ENCODE data around the gene PLCXD1.
"Not testable (repeated sequence)": the region's sequence is repeated elsewhere in the genome, so short reads cannot be mapped to it uniquely, and the experiment has no call there.

The PLCXD1 gene

DNA sequence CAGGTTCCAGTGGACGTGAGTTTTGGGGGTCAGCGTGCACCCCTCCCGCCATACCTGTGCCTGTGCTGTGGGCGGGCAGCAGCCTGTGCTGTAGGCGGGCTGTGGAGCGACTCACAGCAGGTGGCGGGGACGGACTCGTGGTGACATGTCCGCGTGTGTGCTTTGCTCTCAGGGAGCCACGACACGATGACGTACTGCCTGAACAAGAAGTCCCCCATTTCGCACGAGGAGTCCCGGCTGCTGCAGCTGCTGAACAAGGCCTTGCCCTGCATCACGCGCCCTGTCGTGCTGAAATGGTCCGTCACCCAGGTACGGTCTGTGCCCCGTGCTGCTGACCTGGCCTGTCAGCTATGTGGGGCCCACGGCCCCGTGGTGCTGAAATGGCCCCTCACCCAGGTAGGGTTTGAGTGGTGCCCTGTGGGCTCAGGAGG, 7.4 kb downstream of the PLCXD1 start:
- intact Hi-C loops (cut with DNase I), result no loop called here

DNA sequence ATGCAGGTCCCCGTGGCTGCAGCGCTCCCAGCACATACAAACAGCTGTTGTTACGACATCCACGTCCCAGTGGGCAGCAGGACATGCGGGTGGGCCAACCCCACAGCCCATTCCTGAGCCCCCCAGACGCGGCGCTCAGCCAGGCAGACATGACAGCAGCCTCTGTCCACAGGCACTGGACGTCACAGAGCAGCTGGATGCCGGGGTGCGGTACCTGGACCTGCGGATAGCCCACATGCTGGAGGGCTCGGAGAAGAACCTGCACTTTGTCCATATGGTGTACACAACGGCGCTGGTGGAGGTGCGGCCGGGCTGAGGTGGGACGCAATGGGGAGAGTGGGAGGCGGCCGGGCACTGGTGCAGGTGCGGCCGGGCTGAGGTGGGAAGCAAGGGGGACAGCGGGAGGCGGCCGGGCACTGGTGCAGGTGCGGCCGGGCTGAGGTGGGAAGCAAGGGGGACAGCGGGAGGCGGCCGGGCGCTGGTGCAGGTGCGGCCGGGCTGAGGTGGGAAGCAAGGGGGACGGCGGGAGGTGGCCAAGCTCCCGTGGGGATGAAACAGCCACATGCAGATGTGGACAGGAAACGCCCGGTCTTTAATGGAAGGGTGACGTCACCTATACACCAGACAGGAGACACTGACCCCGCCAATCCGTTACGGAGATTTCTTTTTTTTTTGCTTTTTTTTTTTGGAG, 9.4 kb downstream of the PLCXD1 start:
- intact Hi-C loops (cut with DNase I), result no loop called here

More for the DNA sequence above, 7.4 kb downstream of the PLCXD1 start:
- peak in 6 of 10 donors; percentile 5 to 85 (median 47) for DNase-seq

DNA sequence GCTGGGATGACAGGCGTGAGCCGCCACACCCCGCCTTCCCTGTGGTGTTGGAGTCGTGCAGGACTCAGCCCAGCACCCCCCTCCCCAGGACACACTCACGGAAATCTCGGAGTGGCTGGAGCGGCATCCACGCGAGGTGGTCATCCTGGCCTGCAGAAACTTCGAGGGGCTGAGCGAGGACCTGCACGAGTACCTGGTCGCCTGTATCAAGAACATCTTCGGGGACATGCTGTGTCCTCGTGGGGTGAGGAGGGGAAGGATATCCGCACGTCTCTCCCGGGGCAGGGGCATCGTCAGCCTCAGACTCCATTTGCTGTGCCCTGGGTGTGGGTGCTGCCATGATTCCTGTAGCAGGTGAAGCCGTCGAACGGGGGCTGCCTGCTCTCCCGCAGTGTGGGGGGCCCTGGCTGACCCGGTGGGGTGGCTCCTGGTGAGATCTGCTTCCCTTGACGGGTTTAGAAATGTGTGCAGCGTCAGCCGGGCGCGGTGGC, 10.3 kb downstream of the PLCXD1 start:
- intact Hi-C loops (cut with DNase I), result no loop called here
- peak in 6 of 10 donors; percentile 4 to 68 (median 38) for DNase-seq

More for the DNA sequence above, 9.4 kb downstream of the PLCXD1 start:
- peak in 4 of 10 donors; percentile 22 to 73 (median 54) for DNase-seq

DNA sequence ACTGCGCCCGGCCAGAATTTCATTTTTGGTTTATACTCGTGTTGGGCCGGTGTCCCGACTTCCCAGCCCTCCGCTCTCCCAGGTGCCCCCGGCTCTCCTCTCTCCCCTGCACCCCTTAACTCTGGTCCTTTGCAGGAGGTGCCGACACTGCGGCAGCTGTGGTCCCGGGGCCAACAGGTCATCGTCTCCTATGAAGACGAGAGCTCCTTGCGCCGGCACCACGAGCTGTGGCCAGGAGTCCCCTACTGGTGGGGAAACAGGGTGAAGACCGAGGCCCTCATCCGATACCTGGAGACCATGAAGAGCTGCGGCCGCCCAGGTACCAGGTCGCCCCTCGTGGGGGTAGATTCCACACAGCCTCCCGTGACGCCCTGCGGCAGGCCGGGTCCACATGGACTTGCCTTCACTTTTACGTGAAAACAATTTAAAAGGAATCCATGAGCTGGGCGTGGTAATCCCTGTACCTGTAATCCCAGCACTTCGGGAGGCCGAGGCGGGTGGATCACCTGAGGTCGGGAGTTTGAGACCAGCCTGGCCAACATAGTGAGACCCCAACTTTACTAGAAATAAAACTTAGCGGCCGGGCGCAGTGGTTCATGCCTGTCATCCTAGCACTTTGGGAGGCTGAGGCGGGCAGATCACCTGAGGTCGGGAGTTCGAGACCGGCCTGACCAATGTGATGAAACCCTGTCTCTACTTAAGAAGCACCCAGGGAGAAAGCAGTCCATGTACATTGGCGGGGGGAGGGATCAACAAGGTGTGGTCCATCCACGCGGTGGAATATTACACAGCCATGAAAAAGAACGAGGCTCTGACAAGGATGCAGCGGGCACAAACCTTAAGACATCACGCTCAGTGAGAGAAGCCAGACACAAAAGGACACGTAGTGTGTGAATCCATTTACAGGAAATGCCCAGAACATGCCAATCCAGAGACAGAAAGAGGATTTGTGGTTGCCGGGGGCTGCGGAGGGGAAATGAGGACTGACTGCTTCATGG, 12.0 kb downstream of the PLCXD1 start:
- peak in 6 of 10 donors; percentile 1 to 67 (median 26) for DNase-seq
- intact Hi-C loops (cut with DNase I), result no loop called here

DNA sequence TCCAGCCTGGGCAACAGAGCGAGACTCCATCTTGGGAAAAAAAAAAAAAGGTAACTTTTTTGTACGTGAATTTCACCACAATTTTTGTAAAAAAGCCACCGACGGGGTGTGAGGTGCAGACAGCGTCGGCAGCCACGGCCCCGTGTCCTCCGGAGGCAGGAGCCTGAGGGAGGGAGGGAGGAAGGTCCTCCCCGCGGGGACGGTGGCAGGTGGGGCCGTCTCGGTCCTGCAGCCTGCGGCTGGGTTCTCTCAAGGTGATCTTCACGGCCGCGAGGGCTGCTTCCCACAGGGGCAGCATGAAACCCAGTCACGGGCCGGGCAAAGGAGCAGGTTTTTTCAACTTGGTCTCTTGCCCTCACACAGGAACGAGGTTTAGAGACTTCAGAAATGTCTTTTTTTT, 14.0 kb downstream of the PLCXD1 start:
- intact Hi-C loops (cut with DNase I), result no loop called here
- DNase-seq, result peak in 5 of 10 donors; percentile 4 to 59 (median 35)

DNA sequence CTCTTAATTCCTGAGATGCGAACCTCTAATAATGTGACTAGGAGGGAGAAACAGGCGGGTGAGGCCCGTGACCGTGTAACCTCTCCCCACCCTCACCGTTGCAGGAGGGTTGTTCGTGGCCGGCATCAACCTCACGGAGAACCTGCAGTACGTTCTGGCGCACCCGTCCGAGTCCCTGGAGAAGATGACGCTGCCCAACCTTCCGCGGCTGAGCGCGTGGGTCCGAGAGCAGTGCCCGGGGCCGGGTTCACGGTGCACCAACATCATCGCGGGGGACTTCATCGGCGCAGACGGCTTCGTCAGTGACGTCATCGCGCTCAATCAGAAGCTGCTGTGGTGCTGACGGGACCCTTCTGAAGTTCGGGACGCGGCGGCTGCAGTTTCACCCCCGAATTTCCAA, 17.8 kb downstream of the PLCXD1 start:
- DNase-seq, result peak in 5 of 10 donors; percentile 4 to 78 (median 60)
- intact Hi-C loops (cut with DNase I), result no loop called here

DNA sequence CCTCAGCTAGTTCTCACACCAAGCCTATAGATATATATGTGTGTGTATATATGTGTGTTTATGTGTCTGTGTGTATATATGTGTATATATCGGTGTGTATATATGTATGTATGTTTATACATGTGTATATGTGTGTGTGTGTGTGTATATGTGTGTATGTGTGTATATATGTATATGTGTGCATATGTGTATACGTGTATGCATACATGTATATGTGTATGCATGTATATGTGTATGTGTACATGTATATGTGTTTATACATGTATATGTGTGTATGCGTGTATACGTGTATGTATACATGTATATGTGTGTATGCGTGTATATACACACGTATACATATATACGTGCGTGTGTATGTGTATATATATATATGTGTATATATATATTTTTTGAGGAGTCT, 19.2 kb downstream of the PLCXD1 start:
- DNase-seq, result peak in 1 of 10 donors; percentile 20
- intact Hi-C loops (cut with DNase I), result no loop called here

DNA sequence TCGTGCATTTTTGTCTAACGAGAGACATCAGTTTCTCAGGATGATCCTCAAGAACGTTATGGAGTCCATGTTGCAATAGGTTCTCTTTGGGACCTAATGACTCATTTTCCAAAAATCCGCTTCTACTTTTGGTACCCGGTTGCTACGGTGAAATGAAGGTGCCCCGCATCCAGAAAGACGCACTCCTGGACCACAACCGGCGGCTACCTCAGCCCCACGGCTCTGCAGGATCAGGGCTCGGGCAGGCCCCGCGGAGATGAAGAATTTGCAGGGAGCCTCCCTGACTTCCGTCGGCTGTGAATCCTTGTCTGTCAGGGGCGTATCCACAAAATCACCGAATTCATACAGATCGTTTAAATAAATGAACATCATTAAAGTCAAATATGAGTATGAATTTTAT, 21.8 kb downstream of the PLCXD1 start:
- peak in 4 of 10 donors; percentile 5 to 68 (median 25) for DNase-seq
- intact Hi-C loops (cut with DNase I), result no loop called here

DNA sequence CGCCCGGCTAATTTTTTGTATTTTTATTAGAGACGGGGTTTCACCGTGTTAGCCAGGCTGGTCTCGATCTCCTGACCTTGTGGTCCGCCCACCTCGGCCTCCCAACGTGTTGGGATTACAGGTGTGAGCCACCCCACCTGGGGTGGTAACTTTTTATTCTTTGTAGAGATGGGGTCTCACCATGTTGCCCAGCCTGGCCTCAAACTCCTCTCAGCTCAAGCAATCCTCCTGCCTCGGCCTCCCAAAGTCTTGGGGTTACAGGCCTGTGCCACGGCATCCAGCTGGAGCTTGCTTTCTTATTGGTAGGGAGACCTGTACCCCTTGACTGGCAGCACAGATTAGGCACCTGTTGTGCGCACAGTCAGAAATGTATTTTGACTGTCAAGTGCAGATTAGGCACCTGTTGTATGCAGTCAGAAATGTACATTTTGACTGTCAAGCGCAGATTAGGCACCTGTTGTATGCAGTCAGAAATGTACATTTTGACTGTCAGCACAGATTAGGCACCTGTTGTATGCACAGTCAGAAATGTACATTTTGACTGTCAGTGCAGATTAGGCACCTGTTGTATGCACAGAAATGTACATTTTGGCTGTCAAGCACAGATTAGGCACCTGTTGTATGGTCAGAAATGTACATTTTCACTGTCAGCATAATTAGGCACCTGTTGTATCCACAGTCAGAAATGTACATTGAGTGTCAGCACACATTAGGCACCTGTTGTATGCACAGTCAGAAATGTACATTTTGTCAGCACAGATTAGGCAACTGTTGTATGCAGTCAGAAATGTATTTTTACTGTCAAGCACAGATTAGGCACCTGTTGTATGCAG, 24.8 kb downstream of the PLCXD1 start:
- intact Hi-C loops (cut with DNase I), result not testable (repeated sequence)
- DNase-seq, result peak in 4 of 10 donors; percentile 1 to 30 (median 12)

DNA sequence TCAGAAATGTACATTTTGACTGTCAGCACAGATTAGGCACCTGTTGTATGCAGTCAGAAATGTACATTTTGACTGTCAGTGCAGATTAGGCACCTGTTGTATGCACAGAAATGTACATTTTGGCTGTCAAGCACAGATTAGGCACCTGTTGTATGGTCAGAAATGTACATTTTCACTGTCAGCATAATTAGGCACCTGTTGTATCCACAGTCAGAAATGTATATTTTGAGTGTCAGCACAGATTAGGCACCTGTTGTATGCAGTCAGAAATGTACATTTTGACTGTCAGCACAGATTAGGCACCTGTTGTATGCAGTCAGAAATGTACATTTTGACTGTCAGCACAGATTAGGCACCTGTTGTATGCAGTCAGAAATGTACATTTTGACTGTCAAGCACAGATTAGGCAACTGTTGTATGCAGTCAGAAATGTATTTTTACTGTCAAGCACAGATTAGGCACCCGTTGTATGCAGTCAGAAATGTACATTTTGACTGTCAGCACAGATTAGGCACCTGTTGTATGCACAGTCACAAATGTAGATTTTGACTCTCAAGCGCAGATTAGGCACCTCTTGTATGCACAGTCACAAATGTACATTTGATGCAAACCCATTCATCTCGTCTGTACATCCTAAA, 25.6 kb downstream of the PLCXD1 start:
- intact Hi-C loops (cut with DNase I); DNase-seq: not testable (repeated sequence)

DNA sequence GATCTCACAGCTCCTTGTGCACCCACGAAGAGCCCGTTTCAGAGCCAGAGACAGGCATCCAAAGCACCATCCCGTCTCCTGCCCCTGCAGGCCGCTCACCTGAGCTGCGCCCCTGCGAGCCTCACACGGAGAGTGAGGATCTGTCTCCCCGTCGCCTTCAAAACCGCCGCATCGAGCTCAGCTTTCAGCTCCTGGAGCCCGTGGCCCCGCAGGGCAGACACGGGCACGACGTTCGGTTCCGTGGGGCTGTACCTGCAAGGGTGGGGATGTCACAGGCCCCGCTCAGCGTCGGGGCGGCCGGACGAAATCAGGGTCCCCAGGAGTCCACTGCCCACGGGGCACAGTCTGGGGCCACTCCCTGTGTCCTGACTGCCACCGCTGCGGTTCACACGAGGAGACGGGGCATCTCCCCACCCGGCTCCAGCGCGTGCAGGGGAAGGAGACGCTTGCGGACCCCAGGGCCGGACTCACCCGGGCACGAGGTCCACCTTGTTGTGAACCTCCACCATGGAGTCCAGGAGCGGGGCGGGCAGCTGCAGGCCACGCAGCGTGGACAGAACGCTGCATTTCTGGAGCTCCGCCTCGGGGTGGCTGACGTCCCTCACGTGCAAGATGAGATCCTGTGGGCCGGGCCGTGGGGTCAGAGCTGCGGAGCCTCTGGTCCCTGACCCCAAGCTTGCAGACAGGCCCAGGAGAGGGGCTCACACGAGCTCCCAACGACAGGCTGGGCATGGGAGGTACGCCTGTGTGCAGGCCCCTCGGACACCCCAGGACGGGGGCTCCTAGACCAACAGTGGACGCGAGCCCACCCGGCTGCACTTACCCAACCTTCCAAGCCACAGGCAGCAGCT, 26.3 kb downstream of the PLCXD1 start:
- peak in 5 of 10 donors; percentile 8 to 79 (median 69) for DNase-seq
- intact Hi-C loops (cut with DNase I), result no loop called here

DNA sequence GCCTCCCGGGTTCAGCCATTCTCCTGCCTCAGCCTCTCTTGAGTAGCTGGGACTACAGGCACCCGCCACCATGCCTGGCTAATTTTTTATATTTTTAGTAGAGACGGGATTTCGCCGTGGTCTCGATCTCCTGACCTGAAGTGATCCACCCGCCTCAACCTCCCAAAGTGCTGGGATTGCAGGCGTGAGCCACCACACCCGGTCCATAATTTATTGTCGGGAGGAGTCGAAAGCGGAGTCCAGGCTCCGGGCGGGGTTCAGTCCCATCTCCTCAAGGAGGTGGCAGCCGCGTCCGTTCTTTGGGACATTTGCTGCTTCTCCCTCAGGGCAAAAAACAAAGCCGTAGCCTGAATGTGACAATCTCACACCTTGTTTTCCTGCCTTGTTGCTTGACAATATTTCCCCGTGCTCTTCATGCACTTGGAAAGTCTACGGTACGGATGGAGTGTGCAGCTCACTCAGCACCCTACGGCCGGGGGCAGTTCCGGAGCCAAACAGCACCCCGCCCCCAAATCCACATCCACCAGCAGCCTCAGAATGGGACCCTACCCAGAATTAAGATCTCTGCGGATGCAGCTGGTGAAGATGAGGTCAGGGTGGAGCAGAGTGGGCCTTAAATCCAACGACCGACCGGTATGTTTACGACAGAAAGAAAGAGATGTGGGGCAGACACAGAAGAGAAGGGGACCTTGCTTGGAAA, 27.8 kb downstream of the PLCXD1 start:
- peak in 4 of 10 donors; percentile 2 to 72 (median 31) for DNase-seq
- intact Hi-C loops (cut with DNase I), result no loop called here

DNA sequence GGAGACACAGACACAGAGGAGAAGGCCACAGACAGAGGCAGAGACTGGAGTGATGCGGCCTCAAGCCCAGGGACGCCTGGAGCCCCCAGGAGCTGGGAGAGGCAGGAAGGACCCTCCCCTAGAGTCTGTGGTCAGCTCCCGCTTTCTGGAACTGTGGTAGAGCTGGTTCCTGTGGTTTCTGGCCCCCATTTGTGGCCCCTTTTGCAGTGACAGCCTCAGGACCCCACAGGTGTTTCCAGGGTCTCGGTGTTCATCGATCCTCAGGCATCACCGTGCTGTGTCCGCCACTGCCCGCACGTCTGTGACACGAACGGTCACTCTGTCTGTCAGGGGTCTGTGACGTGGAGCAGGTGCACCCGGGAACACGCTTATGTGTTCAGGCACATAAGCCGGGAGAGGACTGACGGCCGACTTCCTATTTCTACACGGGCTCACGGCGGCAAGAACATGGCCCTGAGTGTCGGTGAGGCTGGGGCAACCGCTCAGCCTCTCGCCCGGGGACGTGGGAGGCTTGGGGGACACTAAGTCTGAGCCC, 29.5 kb downstream of the PLCXD1 start:
- DNase-seq, result peak in 6 of 10 donors; percentile 5 to 75 (median 38)
- intact Hi-C loops (cut with DNase I), result no loop called here

DNA sequence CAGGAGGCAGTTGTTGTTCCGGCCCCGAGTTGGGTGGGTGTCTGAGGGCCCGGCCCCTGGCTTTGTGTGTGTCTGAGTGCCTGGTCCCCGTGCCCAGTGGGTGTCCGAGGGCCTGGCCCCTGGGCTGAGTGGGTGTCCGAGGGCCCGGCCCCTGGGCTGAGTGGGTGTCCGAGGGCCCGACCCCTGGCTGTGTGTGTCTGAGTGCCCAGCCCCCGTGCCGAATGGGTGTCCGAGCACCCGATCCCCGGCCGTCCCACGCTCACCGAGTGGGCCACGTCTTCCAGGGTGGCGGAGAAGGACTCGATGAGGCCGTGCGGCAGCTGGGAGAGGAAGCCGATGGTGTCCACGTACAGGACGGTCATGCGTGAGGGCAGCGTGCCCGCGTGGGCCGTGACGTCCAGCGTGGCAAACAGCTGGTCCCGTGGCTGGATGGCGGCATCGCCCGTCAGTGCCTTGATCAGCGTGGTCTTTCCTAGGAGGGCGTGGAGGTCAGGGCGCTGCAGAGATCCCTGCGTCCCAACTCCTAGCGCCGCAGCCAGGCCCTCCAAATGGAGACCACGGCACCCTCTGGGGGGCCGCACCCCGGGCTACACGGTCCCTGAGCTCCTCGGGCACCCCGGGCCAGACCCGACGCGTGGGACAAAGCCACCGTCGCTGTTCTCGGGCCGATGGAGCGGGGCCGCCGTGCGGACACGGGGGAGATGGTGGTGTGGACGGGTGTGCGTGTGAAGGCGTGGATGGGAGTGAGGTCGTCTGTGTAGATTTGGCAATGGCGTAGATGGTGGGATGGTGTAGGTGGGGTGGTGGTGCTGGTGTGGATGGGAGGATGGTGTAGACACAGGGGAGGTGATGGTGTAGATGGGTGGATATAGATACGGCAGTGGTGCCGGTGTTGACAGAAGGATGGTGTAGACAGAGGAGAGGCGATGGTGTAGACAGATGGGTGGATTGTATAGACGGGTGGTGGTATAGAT, 30.3 kb downstream of the PLCXD1 start:
- intact Hi-C loops (cut with DNase I), result no loop called here
- DNase-seq, result peak in 7 of 10 donors; percentile 4 to 80 (median 22)

DNA sequence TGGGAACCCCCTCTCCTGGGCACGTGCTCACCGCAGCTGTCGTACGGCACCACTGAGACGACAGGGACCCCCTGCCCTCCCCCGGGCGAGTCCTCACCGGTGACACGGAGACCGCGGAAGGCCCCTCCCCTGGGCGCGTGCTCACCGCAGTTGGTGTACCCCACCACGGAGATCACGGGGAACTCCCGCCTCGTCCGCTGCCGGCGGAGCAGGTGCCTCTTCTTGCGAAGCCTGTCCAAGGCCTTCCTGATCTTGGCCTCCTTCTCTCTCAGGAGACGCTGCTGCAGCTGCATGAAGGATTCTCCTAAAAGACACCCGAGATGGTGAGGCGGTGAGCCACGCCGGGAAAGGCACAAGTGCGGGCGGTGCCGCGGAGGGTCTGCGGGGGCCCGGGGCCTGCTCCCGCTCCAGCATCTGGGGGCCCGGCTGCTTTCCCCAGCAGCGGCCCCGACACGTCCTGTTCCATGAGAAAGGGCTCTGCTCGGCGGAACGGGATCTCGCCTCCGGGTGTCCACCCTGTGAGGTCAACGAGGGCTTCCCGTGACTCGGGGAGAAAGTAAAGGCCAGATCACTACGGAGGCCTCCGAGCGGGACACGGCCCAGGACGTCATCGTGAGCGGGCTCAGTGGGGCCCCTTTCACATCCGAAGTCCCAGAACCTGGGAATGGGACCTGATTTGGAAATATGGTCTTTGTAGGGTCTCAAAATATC, 31.6 kb downstream of the PLCXD1 start:
- peak in 6 of 10 donors; percentile 3 to 83 (median 44) for DNase-seq
- intact Hi-C loops (cut with DNase I), result no loop called here

DNA sequence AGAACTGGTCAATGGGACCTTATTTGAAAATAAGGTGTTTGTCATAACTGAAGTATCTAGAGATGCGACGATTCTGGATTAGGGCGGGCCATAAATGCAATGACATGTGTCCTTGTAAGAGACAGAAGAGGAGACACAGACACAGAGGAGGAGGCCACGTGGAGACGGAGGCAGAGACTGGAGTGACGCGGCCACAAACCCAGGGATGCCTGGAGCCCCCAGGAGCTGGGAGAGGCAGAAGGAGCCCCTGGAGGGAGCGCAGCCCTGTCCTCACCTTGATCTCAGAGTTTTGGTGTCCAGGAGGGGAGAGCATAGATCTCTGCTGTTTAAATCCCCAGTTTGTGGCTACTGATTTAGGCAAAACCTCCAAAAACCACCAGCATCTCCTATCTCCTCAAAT, 32.4 kb downstream of the PLCXD1 start:
- intact Hi-C loops (cut with DNase I), result no loop called here
- peak in 5 of 10 donors; percentile 0 to 72 (median 26) for DNase-seq

Data from posterior cingulate gyrus (tissue), 11 donors.